Ishikawa (cell line): ENCODE data around the gene MTG1.

ENCODE experiments used
- CEBPB ChIP-seq: IDR thresholded peaks from 2 replicates; pipeline ENCODE4 v1.6.1; 2012
- CREB1 ChIP-seq: IDR thresholded peaks from 2 replicates; pipeline ENCODE4 v1.6.1; 2012; ENCODE audit warnings: low read depth
- EGR1 ChIP-seq: IDR thresholded peaks from 2 replicates; pipeline ENCODE4 v1.6.1; 2012
- EP300 ChIP-seq: IDR thresholded peaks from 2 replicates; pipeline ENCODE4 v1.6.1; 2012; ENCODE audit warnings: borderline replicate concordance
- FOXM1 ChIP-seq: IDR thresholded peaks from 2 replicates; pipeline ENCODE4 v1.6.1; 2012; ENCODE audit warnings: low read depth, borderline replicate concordance
- MAX ChIP-seq: IDR thresholded peaks from 2 replicates; pipeline ENCODE4 v1.6.1; 2012
- NFIC ChIP-seq: IDR thresholded peaks from 2 replicates; pipeline ENCODE4 v1.6.1; 2012
- RAD21 ChIP-seq: IDR thresholded peaks from 2 replicates; pipeline ENCODE4 v1.6.1; 2012; ENCODE audit warnings: low read depth
- REST ChIP-seq: IDR thresholded peaks from 2 replicates; pipeline ENCODE4 v1.6.1; 2012; ENCODE audit warnings: low read depth, mild to moderate bottlenecking
- TAF1 ChIP-seq: IDR thresholded peaks from 2 replicates; pipeline ENCODE4 v1.6.1; 2012; ENCODE audit warnings: low read depth, mild to moderate bottlenecking
- TCF12 ChIP-seq: IDR thresholded peaks from 2 replicates; pipeline ENCODE4 v1.6.1; 2012; ENCODE audit warnings: low read depth
- TEAD4 ChIP-seq: IDR thresholded peaks from 2 replicates; pipeline ENCODE4 v1.6.1; 2012
- USF1 ChIP-seq: IDR thresholded peaks from 2 replicates; pipeline ENCODE4 v1.6.1; 2012
- YY1 ChIP-seq: IDR thresholded peaks from 2 replicates; pipeline ENCODE4 v1.6.1; 2012; ENCODE audit warnings: low read depth
- ZBTB7A ChIP-seq: IDR thresholded peaks from 2 replicates; pipeline ENCODE4 v1.6.1; 2012; ENCODE audit warnings: low read depth

Gene MTG1

GRCh38 chr10:133411523-133412380, 17.8 kb downstream of the MTG1 start:
- TF ChIP-seq CREB1 = no peak
- no peak for TF ChIP-seq CEBPB
- no peak for TF ChIP-seq REST
- no peak for TF ChIP-seq YY1
- TF ChIP-seq NFIC = no peak
- TF ChIP-seq RAD21 = no peak
- TF ChIP-seq ZBTB7A = no peak
- TF ChIP-seq EP300 = no peak
- TF ChIP-seq TAF1 = no peak
- TF ChIP-seq FOXM1 = no peak
- TF ChIP-seq TEAD4 = no peak
- no peak for TF ChIP-seq EGR1
- no peak for TF ChIP-seq USF1
- TF ChIP-seq TCF12 = no peak
- TF ChIP-seq MAX = no peak

- TF ChIP-seq MAX (no peak), NFIC (no peak), EGR1 (no peak), EP300 (no peak), ZBTB7A (no peak), CEBPB (no peak), REST (no peak), YY1 (no peak), TAF1 (no peak), USF1 (no peak), CREB1 (no peak)
Measured at GRCh38 chr10:133412381-133412711, 18.4 kb downstream of the MTG1 start.

GRCh38 chr10:133415752-133416151, 21.8 kb downstream of the MTG1 start:
- TF ChIP-seq REST (no peak), CEBPB (no peak), EP300 (no peak), USF1 (no peak), CREB1 (no peak), ZBTB7A (no peak)

- TF ChIP-seq TEAD4 = no peak
- no peak for TF ChIP-seq REST
Measured at GRCh38 chr10:133418289-133418993, 24.5 kb downstream of the MTG1 start.
